ENCODE measurements around the gene USP12.

Gene USP12

DNA sequence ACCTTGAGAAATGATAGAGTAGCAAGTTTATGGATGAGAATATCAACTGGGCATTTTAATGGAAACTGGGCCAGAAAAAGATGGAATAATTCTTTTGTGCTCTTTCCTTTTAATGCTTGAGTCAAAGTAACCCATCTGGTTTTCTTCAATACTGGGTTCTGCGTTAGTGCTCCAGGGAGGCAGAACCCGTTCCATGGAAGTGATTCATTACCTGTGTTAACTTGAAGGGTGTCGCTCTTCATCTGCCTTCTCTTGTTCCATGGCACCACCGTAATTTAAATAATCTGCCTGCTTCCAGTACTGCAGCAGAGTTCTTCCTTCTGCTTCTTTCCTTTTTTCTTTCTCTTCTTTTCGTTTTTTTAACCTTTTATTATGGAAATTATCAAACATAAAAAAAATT, 14.7 kb upstream of the USP12 start:
- TF ChIP-seq, protein P1, sequence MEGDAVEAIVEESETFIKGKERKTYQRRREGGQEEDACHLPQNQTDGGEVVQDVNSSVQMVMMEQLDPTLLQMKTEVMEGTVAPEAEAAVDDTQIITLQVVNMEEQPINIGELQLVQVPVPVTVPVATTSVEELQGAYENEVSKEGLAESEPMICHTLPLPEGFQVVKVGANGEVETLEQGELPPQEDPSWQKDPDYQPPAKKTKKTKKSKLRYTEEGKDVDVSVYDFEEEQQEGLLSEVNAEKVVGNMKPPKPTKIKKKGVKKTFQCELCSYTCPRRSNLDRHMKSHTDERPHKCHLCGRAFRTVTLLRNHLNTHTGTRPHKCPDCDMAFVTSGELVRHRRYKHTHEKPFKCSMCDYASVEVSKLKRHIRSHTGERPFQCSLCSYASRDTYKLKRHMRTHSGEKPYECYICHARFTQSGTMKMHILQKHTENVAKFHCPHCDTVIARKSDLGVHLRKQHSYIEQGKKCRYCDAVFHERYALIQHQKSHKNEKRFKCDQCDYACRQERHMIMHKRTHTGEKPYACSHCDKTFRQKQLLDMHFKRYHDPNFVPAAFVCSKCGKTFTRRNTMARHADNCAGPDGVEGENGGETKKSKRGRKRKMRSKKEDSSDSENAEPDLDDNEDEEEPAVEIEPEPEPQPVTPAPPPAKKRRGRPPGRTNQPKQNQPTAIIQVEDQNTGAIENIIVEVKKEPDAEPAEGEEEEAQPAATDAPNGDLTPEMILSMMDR (IDR thresholded peaks at IDR 0.05; ENCODE audit: low read depth, low read length, missing control alignments), result no peak

DNA sequence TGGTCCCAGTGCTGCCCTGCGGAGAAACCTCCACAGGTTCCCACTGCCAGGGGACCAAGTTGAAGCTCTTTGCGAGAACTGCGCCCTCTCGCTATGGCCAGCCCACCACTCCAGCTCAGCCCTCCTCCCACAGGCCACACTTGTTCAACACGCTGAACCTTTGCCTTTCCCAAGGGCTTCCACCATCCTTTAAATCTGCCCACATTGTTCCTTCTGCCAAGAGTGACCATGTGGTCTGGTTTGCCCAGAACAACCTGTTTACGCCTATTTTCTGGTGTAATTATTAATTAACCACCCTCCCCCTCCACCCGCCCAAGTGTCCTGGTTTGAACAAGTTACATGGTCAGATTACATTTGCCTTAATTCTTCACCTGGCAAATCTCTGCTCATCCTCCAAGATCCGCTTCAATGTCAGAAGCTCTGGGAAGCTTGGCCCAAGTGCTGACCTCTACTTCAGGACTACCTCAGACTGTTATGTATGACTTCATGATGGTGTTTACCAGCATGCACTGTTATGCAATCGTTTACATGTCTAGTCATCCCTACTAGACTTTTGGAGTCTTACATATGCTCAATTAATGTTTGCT, 12.0 kb upstream of the USP12 start:
- no peak overlapping the region for H3K4me3 ChIP-seq (ENCODE audit: low read depth, low read length)
- no peak for DNase-seq (ENCODE audit: low read depth)
- TF ChIP-seq, protein P1 (IDR thresholded peaks at IDR 0.05; ENCODE audit: low read depth, low read length, missing control alignments), result no peak

More for the DNA sequence above, 14.7 kb upstream of the USP12 start:
- H3K4me3 ChIP-seq (ENCODE audit: low read depth, low read length), result no peak overlapping the region
- no peak for DNase-seq (ENCODE audit: low read depth)

DNA sequence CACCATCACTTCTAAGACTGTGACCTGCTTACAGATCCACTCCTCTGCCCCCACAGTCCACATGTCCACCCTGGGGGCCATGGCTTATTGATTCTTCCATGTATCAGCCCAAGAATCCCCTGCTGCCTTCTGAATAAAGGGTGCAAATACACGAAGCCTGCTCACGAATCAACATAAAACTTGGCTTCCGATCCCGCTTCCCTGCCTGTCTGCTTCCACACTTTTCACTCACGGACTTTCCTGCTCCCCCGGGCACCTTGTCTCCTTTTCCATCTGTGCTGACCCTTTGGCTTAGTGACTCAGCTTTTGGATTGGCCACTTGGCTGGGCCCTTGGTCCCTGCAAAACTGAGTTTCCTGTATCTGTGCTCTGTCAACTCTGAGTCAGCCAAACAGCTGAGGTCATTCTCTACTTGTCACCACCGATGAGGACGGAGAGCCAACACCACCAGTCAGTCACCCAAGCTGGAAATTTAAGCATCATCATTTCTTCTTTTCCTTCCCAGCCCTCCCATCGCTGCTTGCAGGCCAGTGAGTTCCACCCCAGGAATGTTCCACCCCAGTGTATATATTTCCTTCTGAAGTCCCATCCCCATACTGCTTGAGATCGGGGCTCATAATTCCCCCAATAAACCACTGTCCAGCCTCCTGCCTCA, 11.4 kb upstream of the USP12 start:
- TF ChIP-seq, protein P1 (IDR thresholded peaks at IDR 0.05; ENCODE audit: low read depth, low read length, missing control alignments), result no peak
- DNase-seq (ENCODE audit: low read depth), result no peak
- H3K4me3 ChIP-seq (ENCODE audit: low read depth, low read length), result no peak overlapping the region

DNA sequence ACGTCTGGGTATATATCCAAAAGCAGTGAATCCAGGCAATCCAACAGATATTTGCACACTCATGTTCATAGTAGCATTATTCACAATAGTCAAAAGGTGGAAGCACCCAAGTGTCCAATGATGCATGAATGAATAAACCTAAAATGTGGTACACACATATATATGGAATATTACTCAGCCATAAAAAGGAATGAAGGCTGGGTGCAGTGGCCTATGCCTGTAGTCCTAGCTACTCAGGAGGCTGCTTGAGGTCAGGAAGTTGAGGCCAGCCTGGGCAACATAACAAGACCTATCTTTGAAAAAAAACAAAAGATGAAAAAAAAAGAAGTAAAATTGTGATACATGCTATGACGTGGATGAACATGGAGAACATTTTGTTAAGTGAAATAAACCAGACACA, 10.4 kb upstream of the USP12 start:
- H3K4me3 ChIP-seq (ENCODE audit: low read depth, low read length), result no peak overlapping the region
- TF ChIP-seq, protein P1 (IDR thresholded peaks at IDR 0.05; ENCODE audit: low read depth, low read length, missing control alignments), result no peak
- DNase-seq (ENCODE audit: low read depth), result no peak

DNA sequence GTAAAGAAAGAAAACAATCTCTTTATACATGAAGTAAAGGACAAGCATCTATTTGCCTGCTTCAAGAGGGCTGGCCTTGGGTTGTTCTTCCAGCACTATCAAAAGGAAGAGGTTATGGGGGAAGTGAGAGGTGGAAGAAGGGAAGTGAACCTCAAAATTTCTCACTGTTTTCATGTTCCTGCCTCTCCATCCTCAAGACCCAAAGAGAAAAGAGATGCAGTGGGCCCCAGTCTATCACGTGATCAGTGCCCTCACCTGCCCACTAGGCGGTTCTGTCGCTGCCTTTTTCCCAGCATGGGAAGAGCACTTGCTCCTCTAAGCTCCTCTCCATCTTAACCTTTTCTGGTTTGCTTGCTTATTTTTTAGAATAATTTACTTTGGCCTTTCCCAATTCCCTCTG, 6.2 kb upstream of the USP12 start:
- TF ChIP-seq, protein P1 (IDR thresholded peaks at IDR 0.05; ENCODE audit: low read depth, low read length, missing control alignments), result peak; percentile 42
- H3K4me3 ChIP-seq (ENCODE audit: low read depth, low read length), result no peak overlapping the region
- no peak for DNase-seq (ENCODE audit: low read depth)

DNA sequence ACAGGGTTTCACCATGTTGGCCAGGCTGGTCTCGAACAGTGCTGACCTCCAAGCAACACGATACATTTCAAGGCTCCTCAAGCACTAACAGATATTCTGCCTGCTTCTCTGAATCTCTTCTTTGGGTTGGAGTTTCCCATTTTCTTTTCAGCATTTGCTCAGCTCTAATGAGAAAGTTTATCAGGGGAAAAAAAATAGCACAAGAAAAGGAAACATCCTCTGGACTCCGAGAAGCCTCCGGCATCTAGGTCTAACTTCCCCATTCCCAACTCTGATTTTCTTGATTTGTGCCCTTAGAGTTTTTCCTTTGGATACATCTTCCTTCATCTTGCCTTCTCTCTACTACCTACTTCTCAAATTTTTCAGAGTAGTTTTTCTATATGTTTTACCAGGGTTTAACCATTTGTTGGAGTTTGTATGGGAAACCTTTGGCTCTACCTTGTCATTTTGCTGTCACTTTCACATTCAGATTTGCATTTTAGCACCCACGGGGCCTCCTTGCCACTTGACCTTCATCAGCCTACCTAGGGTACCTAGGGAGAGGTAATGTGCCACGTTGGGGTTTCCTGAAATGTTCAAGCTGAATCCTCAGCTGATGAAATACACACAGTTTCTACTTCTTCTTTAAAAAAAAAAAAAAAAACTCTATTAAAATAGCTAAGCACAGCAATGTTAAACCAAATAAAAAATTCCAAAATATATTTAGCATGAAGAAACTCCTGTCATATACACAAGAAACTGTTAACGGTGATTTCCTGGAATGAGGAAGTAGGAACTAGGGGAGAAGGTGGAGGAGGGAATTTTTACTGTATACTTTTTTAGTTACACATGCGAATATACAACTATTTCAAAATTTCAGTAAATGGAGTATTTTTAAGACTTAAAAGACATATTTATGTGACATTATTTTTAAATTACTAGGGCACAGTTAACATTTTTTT, 5.1 kb upstream of the USP12 start:
- no peak for DNase-seq (ENCODE audit: low read depth)
- H3K4me3 ChIP-seq (ENCODE audit: low read depth, low read length), result peak overlapping the region; percentile 35; the same call in 1 of the 2 replicates
- TF ChIP-seq, protein P1 (IDR thresholded peaks at IDR 0.05; ENCODE audit: low read depth, low read length, missing control alignments), result no peak
